GM18909 (cell line): ENCODE results near the gene NCAM1.

ENCODE experiments used
- ATAC-seq: cut with Tn5 transposase; IDR thresholded peaks from one replicate; pipeline ENCODE4 v1.9.1; 2021; ENCODE audit warnings: mild to moderate bottlenecking; ENCODE audit not compliant: unreplicated experiment, poor library complexity

NCAM1 gene

DNA sequence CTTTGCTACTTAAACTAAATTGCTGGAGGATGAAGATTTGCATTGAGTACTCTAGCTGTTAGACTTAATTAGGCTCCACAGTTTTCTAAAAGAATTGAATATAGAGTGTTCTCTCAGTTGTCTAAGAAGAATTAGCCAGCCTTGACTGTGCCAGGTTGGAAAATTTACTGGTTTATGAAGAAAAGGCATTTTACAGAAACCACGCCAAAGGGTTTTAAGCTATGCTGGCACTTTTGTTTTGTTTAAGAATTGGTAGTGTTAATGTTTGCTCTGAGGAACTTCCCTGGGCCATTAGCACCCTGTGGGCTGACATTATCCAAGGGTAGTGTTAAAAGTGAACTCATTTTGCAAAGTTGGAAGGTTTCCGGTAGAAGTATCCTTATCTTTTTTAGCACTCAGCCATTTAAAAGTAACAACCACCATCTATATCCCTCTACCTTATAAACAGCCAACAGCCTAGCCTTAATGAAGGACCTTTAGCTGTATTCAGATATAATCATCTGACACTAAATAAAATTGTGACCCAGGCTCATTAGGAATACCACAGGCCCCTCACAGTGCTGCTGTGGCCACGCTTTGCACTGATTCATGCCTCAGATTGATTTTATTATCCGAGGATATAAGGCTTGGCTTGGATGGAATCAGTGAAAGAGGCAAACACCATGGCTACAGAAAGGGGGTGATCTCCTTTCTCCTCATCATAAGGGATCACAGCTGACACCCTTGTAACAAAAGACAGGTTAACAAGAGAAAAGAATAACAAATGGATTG is 158.9 kb downstream of the NCAM1 start:
- no peak for ATAC-seq

DNA sequence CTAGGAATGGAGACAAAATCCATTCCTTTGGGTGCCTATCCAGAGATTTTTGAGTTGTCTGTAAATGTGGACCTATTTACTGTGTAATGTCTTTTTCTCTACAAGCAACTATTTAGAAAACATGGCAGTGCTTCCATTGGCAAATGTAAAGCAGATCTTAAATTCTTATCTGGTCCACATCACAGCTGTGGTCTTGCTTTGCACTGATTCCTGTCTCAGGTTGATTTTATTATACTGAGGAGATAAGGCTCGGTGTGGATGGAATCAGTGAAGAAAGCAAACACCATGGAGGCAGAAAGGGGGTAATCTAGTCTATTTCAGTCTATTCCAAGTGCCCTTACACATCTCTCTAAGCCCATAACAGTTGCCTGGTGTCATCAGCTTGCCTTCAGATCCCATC is 160.5 kb downstream of the NCAM1 start:
- ATAC-seq, result no peak

DNA sequence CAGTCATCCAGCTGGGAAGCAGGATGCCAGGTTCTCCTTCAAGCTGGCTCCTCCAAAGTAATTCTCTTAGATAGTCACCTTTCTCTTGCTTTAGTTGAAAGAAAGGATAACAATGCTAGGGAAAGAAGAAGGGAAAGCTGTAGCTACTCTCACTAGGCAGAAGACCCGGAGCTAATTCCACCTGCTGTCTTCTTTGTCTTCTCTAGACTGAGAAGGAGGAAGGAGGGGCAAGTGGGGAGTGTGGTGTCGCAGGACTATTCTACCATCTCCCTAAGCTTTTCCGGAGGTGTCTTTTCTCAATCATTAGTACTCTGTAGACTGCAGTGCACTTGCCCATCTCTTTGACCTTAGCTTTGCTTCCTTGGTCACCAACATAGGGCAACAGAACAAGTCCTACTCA is 162.8 kb downstream of the NCAM1 start:
- no peak for ATAC-seq

DNA sequence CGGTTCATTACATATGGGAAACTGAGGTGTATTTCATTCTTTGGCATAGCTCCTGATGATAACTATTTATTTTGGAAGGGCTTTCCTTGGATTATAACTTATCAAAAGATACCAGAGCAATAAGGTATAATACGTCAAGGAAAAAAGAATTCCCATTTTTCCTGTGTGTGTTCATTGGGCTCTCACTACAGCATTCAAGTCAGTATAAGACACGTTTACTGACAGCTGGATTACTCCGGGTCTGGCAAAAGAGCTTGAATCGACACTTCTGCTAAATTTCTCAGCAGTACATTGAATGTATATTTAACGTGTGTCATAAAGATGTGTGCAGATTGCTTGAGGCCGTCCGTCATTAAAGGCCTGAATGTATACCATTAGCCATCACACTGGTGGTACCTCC is 163.4 kb downstream of the NCAM1 start:
- no peak for ATAC-seq

DNA sequence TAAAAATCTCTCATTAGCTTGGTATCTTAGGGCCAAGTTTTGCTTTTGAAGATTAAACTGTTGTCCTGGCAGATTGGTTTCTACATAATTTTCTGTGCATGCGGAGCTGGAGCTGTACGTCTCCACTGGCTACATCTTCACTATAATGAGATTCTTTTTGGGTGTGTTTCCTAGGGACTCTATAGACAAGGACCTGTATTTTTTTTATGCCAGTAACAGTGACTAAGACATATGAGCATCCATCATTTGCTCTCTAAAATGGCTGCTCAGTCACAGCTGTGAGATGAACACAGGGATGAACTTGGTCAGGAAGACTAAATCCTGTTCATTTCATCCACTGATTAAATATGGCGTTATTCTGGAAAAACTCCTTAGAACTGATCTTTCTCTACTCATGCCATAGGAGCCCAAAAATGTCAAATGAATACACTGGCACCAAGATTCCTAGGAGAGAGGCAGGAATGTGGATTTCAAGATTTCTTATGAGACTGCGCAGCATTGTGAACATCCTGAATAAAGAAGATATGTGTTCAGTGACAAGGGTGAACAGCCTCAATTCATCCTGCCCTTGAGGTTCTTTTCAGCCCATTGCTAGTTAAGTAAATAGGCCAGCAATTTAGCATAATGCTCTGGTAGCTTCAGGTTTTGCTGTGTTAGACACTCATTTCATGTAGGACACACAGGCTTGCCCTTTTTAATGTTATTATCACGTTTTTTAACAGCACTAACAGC is 168.2 kb downstream of the NCAM1 start:
- ATAC-seq, result no peak

DNA sequence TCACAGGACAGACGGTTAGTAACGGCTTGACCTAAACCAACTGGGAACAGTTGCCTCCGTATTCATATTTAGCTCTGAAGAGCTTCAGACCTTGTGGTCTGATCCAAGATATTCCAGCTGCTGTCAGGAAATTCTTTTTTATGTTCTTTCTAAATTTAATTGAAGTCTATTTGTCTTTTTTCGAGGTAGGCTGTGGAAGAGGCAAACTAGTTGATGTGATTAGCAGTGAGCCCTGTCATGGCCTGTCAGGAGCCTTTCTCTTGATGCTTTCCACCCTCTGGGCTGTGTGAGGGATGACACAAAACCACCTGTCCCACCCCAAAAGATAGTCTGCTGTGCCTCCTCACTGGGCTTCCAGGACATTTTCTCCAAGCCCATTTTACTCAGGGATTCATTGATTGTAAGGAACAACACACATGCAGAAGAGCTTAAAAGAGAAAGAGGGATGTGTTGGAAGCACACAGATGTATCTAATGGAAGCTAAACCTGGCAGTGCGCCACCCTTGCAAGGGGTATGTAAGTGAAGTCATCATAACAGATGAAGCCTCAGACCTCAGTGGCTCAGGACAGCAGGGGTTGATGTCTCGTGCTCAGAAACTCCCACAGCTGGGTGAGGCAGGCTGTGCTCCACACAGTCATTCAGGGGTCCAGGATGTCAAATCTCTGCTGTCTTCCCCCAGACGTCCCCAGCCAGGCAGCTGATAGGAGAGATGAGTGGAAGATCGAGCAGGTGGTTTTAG is 170.0 kb downstream of the NCAM1 start:
- ATAC-seq, result no peak

DNA sequence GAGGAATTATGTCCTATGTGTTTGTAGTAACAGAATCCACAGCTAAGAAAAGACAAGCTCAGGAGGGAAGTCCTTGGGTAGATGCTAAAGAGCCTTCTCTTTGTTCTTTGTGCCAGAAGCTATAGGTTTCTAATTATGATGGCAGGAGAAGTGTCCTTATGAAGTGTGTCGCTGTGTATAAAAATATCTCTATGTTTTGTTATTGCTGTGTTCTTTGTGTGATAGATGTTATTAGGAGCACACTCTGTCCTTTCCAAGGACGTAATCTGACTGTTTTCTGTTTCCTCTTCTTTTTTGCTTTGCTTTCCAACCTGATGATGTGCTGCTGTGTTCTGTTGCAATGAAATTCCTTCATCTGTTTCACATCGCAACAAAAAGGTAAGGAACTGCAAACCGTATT is 171.9 kb downstream of the NCAM1 start:
- no peak for ATAC-seq

DNA sequence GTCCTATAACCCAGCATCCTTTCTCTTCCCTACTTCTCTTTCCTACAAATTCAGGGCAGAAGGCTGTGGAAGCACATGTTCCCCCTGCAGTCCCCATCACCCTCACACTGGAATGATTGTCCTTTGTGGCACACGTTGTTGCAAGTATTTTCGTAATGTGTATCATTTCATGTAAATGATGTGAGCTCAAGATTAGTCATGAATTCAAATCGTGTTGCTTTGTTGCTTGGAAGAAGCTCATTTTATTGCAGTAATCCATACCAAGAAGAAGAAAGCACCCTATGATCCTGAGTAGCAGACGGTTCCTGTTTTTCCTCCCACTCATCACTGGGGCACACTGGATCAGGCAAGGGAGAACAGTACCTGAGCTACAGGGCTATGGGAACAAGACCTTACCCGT is 173.4 kb downstream of the NCAM1 start:
- ATAC-seq, result no peak

DNA sequence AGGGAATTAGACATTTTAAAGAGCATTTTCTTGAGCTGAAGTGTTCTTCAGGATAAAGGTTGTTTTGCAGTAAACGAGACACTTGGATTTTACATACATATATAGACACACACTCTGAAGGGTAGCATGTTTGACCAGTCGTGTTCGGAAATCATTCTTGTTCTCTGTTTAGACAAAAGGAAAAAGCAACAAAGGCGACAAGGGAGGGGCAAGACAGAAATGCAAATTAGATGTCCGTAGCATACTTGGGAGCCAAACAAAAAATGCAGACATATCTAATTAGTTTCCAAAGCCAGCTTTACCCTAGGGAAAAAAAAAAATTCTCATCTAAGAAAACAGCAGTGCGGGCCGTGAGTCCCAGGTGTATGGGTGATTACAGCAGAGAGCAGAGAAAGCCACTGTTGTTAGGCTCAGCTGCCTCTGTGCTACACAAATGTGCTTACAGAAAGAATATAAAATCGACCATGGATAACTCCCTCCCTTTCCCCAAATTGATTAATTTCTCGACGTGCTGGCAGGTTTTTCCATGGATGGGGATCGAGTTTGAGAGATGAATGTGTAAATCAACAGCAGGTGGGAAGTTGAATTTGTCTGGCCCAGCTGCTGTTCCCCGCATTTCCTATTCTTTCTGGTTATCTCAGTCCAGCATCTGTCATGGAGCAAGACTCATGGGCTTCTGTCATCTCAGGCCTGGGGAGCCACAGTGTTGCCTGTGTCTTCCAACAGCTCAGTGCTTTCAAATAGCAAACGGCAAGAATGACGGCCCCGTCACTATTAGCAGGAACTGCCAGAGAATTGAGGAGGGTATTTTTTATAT is 176.7 kb downstream of the NCAM1 start:
- no peak for ATAC-seq

DNA sequence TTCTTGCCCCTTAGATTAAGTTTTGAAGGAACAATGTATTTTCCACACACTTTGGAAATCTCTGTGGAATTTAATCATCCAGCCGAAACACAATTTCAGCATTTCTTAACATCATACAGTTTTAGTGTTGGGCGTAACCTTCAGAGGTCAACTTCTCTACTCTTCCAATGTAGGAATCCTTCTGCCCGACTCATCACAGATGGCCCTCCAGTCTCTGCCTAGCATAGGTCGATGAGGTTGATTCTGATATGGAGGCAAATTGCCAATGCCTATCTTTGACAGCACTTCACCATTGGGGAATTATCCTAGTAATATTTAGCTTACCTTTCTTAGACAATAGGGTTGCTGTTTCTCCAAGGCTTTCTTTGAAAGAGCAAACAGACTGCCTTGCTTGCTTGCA is 177.5 kb downstream of the NCAM1 start:
- ATAC-seq, result no peak

DNA sequence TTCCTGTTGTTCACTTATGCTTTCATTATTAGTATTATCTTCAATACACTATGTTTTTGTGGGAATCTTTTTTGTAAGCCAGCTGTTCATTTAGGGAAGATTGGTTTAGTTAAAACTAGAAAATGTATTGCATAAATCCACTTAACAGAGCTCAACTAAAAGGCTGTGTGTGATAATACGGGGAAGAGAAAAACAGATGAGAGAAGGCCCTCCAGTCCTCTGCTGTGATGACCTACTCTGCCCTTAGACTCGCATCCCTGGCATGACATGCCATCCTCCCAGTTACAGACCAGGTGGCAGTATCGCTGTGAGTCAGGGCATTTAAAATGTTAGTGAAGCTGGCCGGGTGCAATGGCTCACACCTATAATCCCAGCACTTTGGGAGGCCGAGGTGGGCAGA is 179.8 kb downstream of the NCAM1 start:
- no peak for ATAC-seq

DNA sequence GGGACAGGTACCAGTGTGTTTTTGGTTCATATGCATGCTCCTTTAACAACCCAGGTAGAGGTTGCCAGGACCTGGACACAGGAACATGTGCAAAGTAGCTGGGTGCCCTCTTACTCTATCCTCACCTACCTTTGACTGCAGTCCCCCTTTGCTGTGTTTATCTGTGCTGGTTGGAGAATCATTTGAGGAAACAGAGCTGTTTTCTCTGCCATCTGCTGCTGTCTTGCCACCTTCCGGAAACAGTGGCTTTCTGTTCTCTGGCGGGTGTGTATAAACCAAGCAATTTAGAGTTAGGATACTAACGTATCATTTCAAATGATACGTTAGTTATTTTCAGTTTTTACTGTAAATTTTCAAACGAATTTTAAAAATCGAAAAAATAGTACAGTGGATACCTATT is 181.3 kb downstream of the NCAM1 start:
- no peak for ATAC-seq

DNA sequence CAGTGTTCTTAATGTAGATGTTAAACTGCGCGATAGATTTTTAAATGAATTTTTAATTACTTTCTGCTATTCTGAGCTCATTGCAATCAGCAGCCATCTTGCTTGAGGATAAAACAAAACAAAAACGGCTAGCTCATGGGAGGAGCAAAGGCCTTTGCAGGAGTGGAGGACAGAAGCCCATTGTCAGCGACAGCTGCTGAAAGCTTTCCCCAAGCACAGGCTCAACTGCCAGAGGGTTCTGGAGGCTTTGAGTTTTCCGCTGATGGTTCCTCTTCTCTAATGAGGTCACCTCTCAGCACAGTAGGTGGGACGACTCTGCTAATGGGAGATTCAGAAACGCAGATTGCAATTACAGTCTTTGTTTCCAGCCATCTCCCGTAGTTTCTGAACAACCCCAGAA is 186.0 kb downstream of the NCAM1 start:
- no peak for ATAC-seq

DNA sequence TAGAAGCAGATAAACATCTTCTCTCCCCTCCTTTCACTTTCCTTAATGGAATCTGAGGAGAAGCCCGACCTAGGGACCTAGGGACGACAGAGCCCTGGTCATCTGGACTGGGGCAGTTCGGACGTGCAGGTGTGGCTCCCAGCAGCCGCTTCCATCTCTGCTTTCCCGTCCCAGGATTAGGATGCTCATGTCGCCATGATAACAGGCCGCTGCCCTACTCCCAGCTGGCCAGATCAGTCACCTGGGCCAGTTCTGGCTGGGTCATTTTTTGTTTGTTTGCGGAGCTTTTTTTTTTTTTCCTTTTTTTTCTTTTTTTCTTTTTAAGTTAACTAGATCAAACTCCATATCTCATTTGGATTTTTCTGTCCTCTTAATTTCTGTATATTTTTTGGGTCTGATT is 186.9 kb downstream of the NCAM1 start:
- no peak for ATAC-seq

DNA sequence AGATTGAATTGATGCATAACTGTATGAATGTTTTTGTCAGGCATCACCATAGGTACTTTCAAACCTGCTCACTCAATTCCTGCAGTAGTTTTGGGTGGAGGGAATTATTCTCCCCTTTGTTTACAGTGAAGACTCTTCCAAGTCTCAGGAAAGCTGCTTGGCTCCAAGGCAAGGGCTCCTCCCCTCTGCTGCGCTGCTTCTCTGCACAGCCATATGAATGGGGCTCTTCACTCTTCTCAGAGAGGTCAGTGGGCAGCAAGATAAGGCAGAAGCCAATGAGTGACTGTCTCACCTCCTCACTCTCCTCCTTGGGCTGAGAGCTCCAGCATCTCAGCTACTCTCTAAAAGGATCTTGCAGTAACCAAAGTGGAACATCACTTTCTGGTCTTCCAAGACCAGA is 187.4 kb downstream of the NCAM1 start:
- ATAC-seq, result no peak

DNA sequence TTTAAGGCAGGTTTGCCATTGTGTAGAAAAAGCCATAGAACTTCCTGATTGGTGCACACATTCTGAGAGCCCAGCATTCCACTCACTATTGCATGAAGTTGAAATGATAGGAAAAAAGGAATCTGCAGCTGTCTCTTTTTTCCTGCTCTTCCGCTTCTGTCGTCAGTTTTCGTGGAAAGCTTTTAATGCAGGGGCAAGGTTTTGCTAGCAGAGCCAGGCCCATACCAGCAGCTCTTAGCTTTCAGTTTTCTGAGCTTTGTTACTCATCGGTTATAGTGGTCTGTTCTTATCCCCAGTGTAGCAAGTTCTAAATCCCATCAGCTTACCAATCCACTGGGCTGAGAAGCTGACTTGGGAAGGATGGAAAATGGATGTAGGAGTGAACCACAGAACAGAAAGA is 190.3 kb downstream of the NCAM1 start:
- no peak for ATAC-seq

DNA sequence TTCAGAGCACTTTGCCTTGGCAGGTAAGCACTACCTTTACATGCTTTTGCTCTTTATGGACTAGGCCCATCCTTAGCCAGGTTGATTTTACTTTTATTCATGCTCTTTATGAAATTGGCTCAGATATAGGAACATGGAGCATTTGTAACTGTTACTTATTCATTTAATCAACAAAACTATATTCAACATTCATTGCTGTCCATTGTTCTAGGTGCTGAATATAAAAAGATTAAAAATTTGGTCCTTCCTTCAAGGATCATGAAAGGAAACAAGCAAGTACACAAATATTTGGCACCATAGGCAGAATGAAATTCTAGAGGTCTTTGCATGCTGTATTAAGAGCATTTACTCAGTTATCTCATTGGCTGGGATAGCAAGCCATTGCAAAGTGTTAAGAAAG is 191.3 kb downstream of the NCAM1 start:
- no peak for ATAC-seq

DNA sequence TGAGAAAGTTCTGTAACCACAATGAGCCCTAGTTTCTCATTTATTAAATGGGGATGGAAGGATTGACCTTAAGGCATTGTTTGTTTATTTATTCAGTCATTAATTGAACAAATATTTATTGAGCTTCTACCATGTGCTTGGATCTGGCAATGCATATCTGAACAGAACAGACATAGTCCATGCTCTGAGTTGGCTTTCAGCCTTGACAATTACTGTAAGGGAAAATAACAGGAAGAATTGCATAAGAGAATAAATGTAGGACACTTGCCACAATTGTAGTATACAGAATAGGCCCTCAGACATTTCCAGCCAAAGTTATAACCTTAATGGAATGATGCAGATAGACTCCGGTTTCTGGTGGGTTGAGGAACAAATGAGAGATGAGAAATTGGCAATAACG is 192.6 kb downstream of the NCAM1 start:
- no peak for ATAC-seq

DNA sequence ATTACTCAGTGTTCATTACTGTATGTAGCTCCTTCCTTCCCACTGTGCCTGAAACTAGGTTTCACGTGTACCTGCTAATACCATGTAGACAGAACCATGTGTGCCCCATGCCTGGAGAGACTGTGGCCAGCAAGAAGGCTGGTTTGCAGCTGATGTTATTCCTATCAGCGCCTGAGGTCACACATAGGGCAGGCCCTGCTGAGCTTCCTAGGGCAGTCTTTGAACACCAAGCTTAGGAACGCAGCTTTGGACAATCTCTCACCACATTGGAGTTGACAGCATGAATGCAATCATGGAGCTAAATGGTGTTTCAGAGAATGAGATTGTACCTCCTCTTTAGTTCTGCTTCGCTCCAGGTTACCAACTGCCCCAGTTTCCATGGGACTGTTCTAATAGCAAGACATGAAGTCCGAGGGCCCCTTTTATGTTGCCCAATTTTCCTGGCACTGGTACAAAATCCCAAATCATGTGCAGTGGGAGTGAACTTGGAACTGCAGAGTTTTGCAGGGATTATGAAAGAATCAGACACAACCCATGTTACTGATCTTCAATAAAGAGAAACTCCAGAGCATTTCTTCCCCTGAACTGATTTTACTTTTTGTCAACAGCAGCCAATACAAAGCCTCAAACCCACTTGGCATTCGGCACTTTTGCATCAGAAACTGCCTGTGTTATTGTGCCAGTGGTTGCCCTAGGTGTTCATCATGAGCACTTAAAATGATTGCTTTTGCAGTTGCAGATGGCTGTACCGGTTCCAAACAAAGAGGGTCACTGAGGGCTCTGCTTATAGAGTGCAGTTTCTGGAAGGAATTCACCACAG is 199.0 kb downstream of the NCAM1 start:
- no peak for ATAC-seq

DNA sequence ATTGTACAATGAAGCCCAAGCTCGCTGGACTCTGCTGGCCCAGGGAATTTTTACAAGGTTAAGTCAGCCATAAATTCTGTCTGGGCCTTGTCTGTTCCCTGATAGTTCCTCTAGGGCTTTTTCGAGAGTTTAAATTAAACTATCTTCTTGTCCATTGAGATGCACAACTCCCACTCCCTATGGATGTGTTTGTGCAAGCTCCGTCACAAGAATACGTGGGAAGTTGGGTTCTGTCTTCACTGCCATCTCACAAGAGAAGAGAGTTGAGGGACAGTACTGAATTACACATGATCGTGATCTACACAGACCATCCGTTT is 199.5 kb downstream of the NCAM1 start:
- ATAC-seq, result no peak
